GM19238 (cell line): Measurements from ENCODE around the gene CDCA8.

Source experiments
- DNase-seq: peaks from one replicate; pipeline ENCODE4 v3.0.0; 2011; ENCODE audit warnings: low spot score; ENCODE audit not compliant: insufficient read length

CDCA8 gene

GRCh38 chr1:37714689-37715088 is 22.4 kb downstream of the CDCA8 start:
- DNase-seq, result no peak

- no peak for DNase-seq
Observed at GRCh38 chr1:37716321-37716720, 24.0 kb downstream of the CDCA8 start.

- no peak for DNase-seq
Observed at GRCh38 chr1:37717631-37718030, 25.3 kb downstream of the CDCA8 start.

- no peak for DNase-seq
Observed at GRCh38 chr1:37718181-37718900, 26.0 kb downstream of the CDCA8 start.

- DNase-seq, result no peak
Observed at GRCh38 chr1:37718901-37719571, 26.7 kb downstream of the CDCA8 start.

- DNase-seq, result no peak
Observed at GRCh38 chr1:37719572-37720195, 27.4 kb downstream of the CDCA8 start.

GRCh38 chr1:37720231-37721130 is 28.2 kb downstream of the CDCA8 start:
- DNase-seq, result no peak

GRCh38 chr1:37721565-37721964 is 29.2 kb downstream of the CDCA8 start:
- no peak for DNase-seq

- no peak for DNase-seq
Observed at GRCh38 chr1:37722181-37723071, 30.1 kb downstream of the CDCA8 start.

GRCh38 chr1:37723072-37723389 is 30.7 kb downstream of the CDCA8 start:
- no peak for DNase-seq

GRCh38 chr1:37723390-37724078 is 31.2 kb downstream of the CDCA8 start:
- no peak for DNase-seq

GRCh38 chr1:37724575-37724974 is 32.3 kb downstream of the CDCA8 start:
- no peak for DNase-seq

- DNase-seq, result no peak
Observed at GRCh38 chr1:37725851-37726613, 33.7 kb downstream of the CDCA8 start.

GRCh38 chr1:37726751-37727585 is 34.7 kb downstream of the CDCA8 start:
- no peak for DNase-seq

GRCh38 chr1:37728416-37728815 is 36.1 kb downstream of the CDCA8 start:
- no peak for DNase-seq

GRCh38 chr1:37730376-37730775 is 38.1 kb downstream of the CDCA8 start:
- no peak for DNase-seq

- no peak for DNase-seq
Observed at GRCh38 chr1:37731312-37732019, 39.1 kb downstream of the CDCA8 start.
